ENCODE measurements around the gene CIAO2B. TPM values are rescaled to one million over a fixed set of nuclear protein-coding genes. Genes with fewer than 3 reads are reported as not detected.
A peak's percentile ranks its signal among the peaks of the same experiment; 100 is the strongest.
"Not testable (repeated sequence)": the region's sequence is repeated elsewhere in the genome, so short reads cannot be mapped to it uniquely, and the experiment has no call there.

The CIAO2B gene
- total and polyA plus RNA-seq, 5 donors: 82.8 to 239 (median 103) TPM

GRCh38 chr16:66972983-66973382 is 38.8 kb upstream of the CIAO2B start:
- DNase-seq: peak in 1 of 3 donors; percentile 16
- no peaks in the 10 kb centered on the region for H3K27me3 ChIP-seq (ENCODE audit: control insufficient read depth, insufficient read depth)
- no peak overlapping the region for H3K27ac ChIP-seq (ENCODE audit: low read length)
- intact Hi-C loops (cut with DNase I): no loop called here
- H3K9me3 ChIP-seq (ENCODE audit: control insufficient read depth, low read length): no peaks in the 10 kb centered on the region
- ATAC-seq: no peak
- H3K4me3 ChIP-seq (ENCODE audit: low read length): no peak overlapping the region
- no peaks in the 10 kb centered on the region for H3K4me1 ChIP-seq (ENCODE audit: control insufficient read depth, insufficient read depth, low read length)
- 58% methylated on average over 9 of the region's 9 CpGs for WGBS

GRCh38 chr16:66970775-66971720 is 36.8 kb upstream of the CIAO2B start:
- H3K27me3 ChIP-seq (ENCODE audit: control insufficient read depth, insufficient read depth): no peaks in the 10 kb centered on the region
- intact Hi-C loops (cut with DNase I): no loop called here
- no peaks in the 10 kb centered on the region for H3K9me3 ChIP-seq (ENCODE audit: control insufficient read depth, low read length)
- ATAC-seq (no peak), DNase-seq (peak in 1 of 3 donors; percentile 32)
- no peaks in the 10 kb centered on the region for H3K4me1 ChIP-seq (ENCODE audit: control insufficient read depth, insufficient read depth, low read length)
- 75% methylated on average over 10 of the region's 10 CpGs for WGBS
- H3K4me3 ChIP-seq (ENCODE audit: low read length): no peak overlapping the region
- H3K27ac ChIP-seq (ENCODE audit: low read length): no peak overlapping the region

- no peaks in the 10 kb centered on the region for H3K27me3 ChIP-seq (ENCODE audit: control insufficient read depth, insufficient read depth)
- no peaks in the 10 kb centered on the region for H3K9me3 ChIP-seq (ENCODE audit: control insufficient read depth, low read length)
- ATAC-seq (no peak), DNase-seq (peak in 1 of 3 donors; percentile 23)
- no peak overlapping the region for H3K4me3 ChIP-seq (ENCODE audit: low read length)
- no peaks in the 10 kb centered on the region for H3K4me1 ChIP-seq (ENCODE audit: control insufficient read depth, insufficient read depth, low read length)
- intact Hi-C loops (cut with DNase I): no loop called here
- WGBS: 84% methylated on average over 5 of the region's 5 CpGs
- H3K27ac ChIP-seq (ENCODE audit: low read length): no peak overlapping the region
These were observed 34.6 kb upstream of the CIAO2B start for GRCh38 chr16:66968847-66969246.

GRCh38 chr16:66964049-66964448 is 29.8 kb upstream of the CIAO2B start:
- ATAC-seq (no peak), DNase-seq (peak in 1 of 3 donors; percentile 28)
- 73% methylated on average over 6 of the region's 6 CpGs for WGBS
- Histone ChIP-seq H3K4me3 (ENCODE audit: low read length) (no peak overlapping the region), H3K27me3 (ENCODE audit: control insufficient read depth, insufficient read depth) (no peaks in the 10 kb centered on the region), H3K27ac (ENCODE audit: low read length) (no peak overlapping the region), H3K9me3 (ENCODE audit: control insufficient read depth, low read length) (no peaks in the 10 kb centered on the region), H3K4me1 (ENCODE audit: control insufficient read depth, insufficient read depth, low read length) (no peaks in the 10 kb centered on the region)
- intact Hi-C loops (cut with DNase I): no loop called here

- intact Hi-C loops (cut with DNase I): no loop called here
- H3K4me3 ChIP-seq (ENCODE audit: low read length): no peak overlapping the region
- H3K27ac ChIP-seq (ENCODE audit: low read length): no peak overlapping the region
- 51% methylated on average over 5 of the region's 5 CpGs for WGBS
- no peaks in the 10 kb centered on the region for H3K4me1 ChIP-seq (ENCODE audit: control insufficient read depth, insufficient read depth, low read length)
- DNase-seq: no peak
- peak in 1 of 2 donors; percentile 23 for ATAC-seq
- no peaks in the 10 kb centered on the region for H3K27me3 ChIP-seq (ENCODE audit: control insufficient read depth, insufficient read depth)
- H3K9me3 ChIP-seq (ENCODE audit: control insufficient read depth, low read length): no peaks in the 10 kb centered on the region
These were observed 27.7 kb upstream of the CIAO2B start for GRCh38 chr16:66961914-66962313.

GRCh38 chr16:66961065-66961744 is 27.0 kb upstream of the CIAO2B start, which contains the start of gene CES3:
CES3 (plus strand) TSS chr16:66961266; CDS start chr16:66961308, 42 bp downstream.
- WGBS: 66% methylated on average over 16 of the region's 16 CpGs
- intact Hi-C loops (cut with DNase I): no loop called here
- DNase-seq (peak; percentile 62 to 83 (median 78)), ATAC-seq (peak; percentile 64 to 78)
- H3K27ac ChIP-seq (ENCODE audit: low read length): no peak within 1 kb of the TSS
- no peaks in the 10 kb centered on the region for H3K27me3 ChIP-seq (ENCODE audit: control insufficient read depth, insufficient read depth)
- no peaks in the 10 kb centered on the region for H3K9me3 ChIP-seq (ENCODE audit: control insufficient read depth, low read length)
- no peaks in the 10 kb centered on the region for H3K4me1 ChIP-seq (ENCODE audit: control insufficient read depth, insufficient read depth, low read length)
- no peak within 1 kb of the TSS for H3K4me3 ChIP-seq (ENCODE audit: low read length)

GRCh38 chr16:66960270-66960669 is 26.1 kb upstream of the CIAO2B start:
- WGBS: 82% methylated on average over 1 of the region's 1 CpG
- DNase-seq: no peak

GRCh38 chr16:66959704-66960161 is 25.5 kb upstream of the CIAO2B start:
- H3K4me3 ChIP-seq (ENCODE audit: low read length): no peak overlapping the region
- WGBS: 58% methylated on average over 5 of the region's 5 CpGs
- intact Hi-C loops (cut with DNase I): no loop called here
- H3K27me3 ChIP-seq (ENCODE audit: control insufficient read depth, insufficient read depth): no peaks in the 10 kb centered on the region
- H3K27ac ChIP-seq (ENCODE audit: low read length): no peak overlapping the region
- DNase-seq (peak; percentile 43 to 73 (median 68)), ATAC-seq (peak; percentile 34 to 44)
- H3K9me3 ChIP-seq (ENCODE audit: control insufficient read depth, low read length): no peaks in the 10 kb centered on the region
- no peaks in the 10 kb centered on the region for H3K4me1 ChIP-seq (ENCODE audit: control insufficient read depth, insufficient read depth, low read length)

More at GRCh38 chr16:66960270-66960669, 26.1 kb upstream of the CIAO2B start:
- Histone ChIP-seq H3K4me3 (ENCODE audit: low read length) (no peak overlapping the region), H3K4me1 (ENCODE audit: control insufficient read depth, insufficient read depth, low read length) (no peaks in the 10 kb centered on the region), H3K27me3 (ENCODE audit: control insufficient read depth, insufficient read depth) (no peaks in the 10 kb centered on the region), H3K9me3 (ENCODE audit: control insufficient read depth, low read length) (no peaks in the 10 kb centered on the region), H3K27ac (ENCODE audit: low read length) (no peak overlapping the region)
- intact Hi-C loops (cut with DNase I): no loop called here
- ATAC-seq: no peak

- Histone ChIP-seq H3K27me3 (ENCODE audit: control insufficient read depth, insufficient read depth) (no peaks in the 10 kb centered on the region), H3K9me3 (ENCODE audit: control insufficient read depth, low read length) (no peaks in the 10 kb centered on the region), H3K4me1 (ENCODE audit: control insufficient read depth, insufficient read depth, low read length) (no peaks in the 10 kb centered on the region), H3K27ac (ENCODE audit: low read length) (no peak overlapping the region), H3K4me3 (ENCODE audit: low read length) (no peak overlapping the region)
- DNase-seq: peak in 1 of 3 donors; percentile 34
- WGBS: 81% methylated on average over 7 of the region's 7 CpGs
- ATAC-seq: no peak
- intact Hi-C loops (cut with DNase I): no loop called here
These were observed 24.9 kb upstream of the CIAO2B start for GRCh38 chr16:66958857-66959703.

GRCh38 chr16:66956154-66956457 is 21.9 kb upstream of the CIAO2B start:
- DNase-seq; H3K27me3 ChIP-seq (ENCODE audit: control insufficient read depth, insufficient read depth); intact Hi-C loops (cut with DNase I); H3K4me3 ChIP-seq (ENCODE audit: low read length); H3K9me3 ChIP-seq (ENCODE audit: control insufficient read depth, low read length); H3K4me1 ChIP-seq (ENCODE audit: control insufficient read depth, insufficient read depth, low read length); ATAC-seq; H3K27ac ChIP-seq (ENCODE audit: low read length): not testable (repeated sequence)
- 86% methylated on average over 1 of the region's 1 CpG for WGBS
